ENCODE results near the gene PLTP.

PLTP gene

GRCh38 chr20:45918182-45918737 lies 6.3 kb upstream of the PLTP start:
- TF ChIP-seq, protein P1, sequence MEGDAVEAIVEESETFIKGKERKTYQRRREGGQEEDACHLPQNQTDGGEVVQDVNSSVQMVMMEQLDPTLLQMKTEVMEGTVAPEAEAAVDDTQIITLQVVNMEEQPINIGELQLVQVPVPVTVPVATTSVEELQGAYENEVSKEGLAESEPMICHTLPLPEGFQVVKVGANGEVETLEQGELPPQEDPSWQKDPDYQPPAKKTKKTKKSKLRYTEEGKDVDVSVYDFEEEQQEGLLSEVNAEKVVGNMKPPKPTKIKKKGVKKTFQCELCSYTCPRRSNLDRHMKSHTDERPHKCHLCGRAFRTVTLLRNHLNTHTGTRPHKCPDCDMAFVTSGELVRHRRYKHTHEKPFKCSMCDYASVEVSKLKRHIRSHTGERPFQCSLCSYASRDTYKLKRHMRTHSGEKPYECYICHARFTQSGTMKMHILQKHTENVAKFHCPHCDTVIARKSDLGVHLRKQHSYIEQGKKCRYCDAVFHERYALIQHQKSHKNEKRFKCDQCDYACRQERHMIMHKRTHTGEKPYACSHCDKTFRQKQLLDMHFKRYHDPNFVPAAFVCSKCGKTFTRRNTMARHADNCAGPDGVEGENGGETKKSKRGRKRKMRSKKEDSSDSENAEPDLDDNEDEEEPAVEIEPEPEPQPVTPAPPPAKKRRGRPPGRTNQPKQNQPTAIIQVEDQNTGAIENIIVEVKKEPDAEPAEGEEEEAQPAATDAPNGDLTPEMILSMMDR (IDR thresholded peaks at IDR 0.05), result no peak
- DNase-seq (ENCODE audit: low spot score), result no peak
- peak overlapping the region; percentile 19 to 85 for H3K27ac ChIP-seq
- no peak overlapping the region for H3K4me3 ChIP-seq

DNA sequence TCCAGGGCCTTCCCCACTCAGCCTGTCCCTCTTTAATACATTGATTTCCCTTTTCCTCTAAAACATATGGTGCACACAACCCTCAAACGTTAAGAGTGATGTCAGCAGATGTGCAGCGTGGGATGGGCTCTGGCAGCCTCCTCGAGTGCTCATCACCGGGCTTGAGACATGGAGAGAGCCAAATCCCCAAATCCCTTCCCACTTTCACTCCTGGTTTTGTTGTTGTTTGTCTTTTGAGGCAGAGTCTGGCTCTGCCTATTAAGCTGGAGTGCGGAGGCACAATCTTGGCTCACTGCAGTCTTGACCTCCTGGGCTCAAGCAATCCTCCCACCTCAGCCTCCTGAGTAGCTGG lies 5.8 kb upstream of the PLTP start:
- no peak overlapping the region for H3K4me3 ChIP-seq

DNA sequence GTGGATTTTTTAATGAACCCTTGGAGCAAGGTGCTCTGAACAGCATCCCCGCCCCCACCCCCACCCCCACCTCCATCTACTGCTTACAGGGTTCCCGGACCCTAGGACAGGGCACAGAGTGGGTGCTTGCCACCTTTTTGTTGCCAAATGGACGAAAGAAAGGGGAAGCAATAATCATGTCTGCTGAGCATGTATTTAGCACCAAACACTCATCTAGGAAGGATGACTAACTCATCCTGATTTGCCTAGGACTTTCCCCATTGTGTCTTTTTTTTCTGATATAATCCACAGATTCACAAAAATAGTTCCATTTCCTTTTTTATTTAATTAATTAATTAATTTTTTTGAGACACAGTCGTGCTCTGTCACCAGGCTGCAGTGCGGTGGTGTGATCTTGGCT lies 1.2 kb upstream of the PLTP start:
- H3K27ac ChIP-seq, result peak overlapping the region in 1 of 2 donors; percentile 89
- no peak for DNase-seq (ENCODE audit: low spot score)
- TF ChIP-seq, protein P1 (IDR thresholded peaks at IDR 0.05), result no peak
- H3K4me3 ChIP-seq, result no peak overlapping the region

More for the DNA sequence above, 5.8 kb upstream of the PLTP start:
- TF ChIP-seq, protein P1 (IDR thresholded peaks at IDR 0.05), result no peak
- H3K27ac ChIP-seq, result peak overlapping the region; percentile 19 to 85
- no peak for DNase-seq (ENCODE audit: low spot score)

DNA sequence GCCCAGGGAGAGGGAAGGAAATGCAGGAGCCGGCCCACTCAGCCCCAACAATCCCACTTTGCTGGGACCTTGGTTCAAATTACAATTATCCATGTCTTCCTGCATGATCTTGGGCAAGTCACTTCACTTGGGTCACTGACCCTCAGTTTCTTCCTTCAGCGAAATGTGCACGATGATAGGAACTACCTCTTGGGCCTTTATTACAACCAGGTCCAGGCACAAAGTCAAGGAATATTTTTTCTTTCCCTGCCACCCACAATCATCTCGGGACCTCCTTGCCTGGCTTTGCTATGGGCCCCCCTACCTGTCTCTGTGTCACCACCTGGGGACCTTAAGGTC lies 358 bp upstream of the PLTP start:
- H3K27ac ChIP-seq, result peak overlapping the region; percentile 40 to 89
- TF ChIP-seq, protein P1 (IDR thresholded peaks at IDR 0.05), result no peak
- no peak for DNase-seq (ENCODE audit: low spot score)
- peak overlapping the region; percentile 74 for H3K4me3 ChIP-seq

DNA sequence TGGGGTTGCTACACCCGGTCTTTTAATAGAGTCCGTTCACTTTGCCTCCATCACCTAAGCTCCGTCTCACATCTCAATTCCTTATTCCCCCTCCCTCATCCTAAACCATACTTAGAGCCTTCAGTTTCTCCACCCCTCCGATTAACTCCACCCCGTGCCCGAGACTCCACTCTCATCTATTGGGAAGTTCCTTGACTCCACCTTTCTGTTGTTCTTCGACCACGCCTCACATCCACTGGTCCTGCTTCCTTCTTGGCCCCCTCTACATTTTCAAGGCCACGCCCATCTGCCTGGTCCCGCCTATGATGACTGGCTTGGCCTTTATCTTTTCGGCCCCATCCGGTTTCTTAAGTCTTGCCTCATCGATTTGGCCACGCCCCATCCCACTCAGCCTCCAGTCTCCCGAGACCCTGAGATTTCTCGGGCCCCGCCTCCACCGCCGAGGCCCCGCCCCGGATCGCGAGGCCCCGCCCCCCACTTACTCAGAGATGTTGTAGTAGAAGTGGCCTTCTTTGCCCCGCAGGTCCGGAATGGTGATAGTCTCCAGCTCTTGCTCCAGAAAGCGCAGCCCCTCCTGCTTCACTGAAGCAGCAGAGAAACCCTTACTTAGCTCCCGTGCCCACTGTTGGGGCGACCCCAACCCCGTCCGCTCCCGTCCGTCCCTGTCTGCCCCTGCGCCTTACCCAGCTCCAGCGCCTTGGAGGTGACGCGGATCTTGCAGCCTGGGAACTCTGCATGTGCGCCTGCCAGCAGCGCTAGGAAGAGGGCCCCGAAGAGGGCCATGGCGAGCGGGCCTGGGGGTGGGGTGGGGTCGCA lies 1.1 kb downstream of the PLTP start:
- DNase-seq (ENCODE audit: low spot score), result peak; percentile 99
- TF ChIP-seq, protein P1 (IDR thresholded peaks at IDR 0.05), result no peak
- peak overlapping the region; percentile 74 for H3K4me3 ChIP-seq
- peak overlapping the region; percentile 40 to 89 for H3K27ac ChIP-seq

DNA sequence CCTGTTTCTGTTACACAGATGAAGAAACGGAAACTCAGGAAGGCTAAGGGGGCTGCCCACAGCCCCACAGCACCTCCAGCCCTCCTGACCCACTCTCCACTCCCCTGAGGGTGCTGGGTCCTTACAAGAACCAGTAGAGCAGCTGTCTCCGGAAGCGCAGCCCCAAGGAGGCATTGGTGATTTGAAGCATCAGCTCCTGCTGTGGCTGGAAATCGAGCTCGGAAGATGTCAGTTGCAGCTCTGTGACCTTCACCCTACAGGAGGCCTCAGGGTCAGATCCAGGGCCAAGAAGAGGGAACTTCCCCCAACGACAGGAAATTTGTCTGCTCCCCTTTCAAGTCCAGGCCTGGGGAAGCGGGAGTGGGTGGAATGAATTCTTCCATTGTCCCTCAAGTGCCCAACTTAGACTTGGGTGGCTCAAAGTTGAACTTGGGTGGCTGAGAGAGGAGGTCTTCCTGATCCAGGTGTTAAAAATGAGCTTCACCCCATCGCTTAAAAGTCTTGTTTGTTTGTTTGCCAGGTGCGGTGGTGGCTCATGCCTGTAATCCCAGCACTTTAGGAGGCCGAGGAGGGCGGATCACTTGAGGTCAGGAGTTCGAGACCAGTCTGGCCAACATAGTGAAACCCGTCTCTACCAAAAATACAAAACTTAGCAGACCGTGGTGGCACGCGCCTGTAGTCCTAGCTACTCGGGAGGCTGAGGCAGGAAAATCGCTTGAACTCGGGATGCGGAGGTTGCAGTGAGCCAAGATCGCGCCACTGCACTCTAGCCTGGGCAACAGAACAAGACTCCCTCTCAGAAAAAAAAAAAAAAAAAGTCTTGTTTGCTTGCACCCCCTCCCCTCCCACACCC lies 1.9 kb downstream of the PLTP start:
- no peak for DNase-seq (ENCODE audit: low spot score)
- Histone ChIP-seq H3K4me3 (peak overlapping the region; percentile 74), H3K27ac (peak overlapping the region in 1 of 2 donors; percentile 89)

More for the DNA sequence above, 1.9 kb downstream of the PLTP start:
- TF ChIP-seq, protein P1 (IDR thresholded peaks at IDR 0.05), result no peak

Measured in coronary artery (tissue), 2 donors.